Choroid plexus epithelial cell (primary cell): ENCODE data around the gene ELAVL2.

Source experiments
- DNase-seq: peaks from one replicate; pipeline ENCODE4 v3.0.0-alpha.2; 2010; ENCODE audit warnings: low read depth
- H3K4me3 ChIP-seq: 2 replicates; pipeline ENCODE4 v1.5.1; 2011; ENCODE audit warnings: low read depth, mild to moderate bottlenecking, control low read depth, low read length, moderate library complexity
- TF ChIP-seq, protein P1 (sequence below): conservative IDR thresholded peaks from 2 replicates; pipeline ENCODE4 v1.5.1; 2011; ENCODE audit warnings: low read depth, mild to moderate bottlenecking, control low read depth, inconsistent platforms, low read length, moderate library complexity

The ELAVL2 gene

GRCh38 chr9:23799521-23799920 is 26.5 kb downstream of the ELAVL2 start:
- no peak overlapping the region for H3K4me3 ChIP-seq
- no peak for DNase-seq
- TF ChIP-seq, protein P1, sequence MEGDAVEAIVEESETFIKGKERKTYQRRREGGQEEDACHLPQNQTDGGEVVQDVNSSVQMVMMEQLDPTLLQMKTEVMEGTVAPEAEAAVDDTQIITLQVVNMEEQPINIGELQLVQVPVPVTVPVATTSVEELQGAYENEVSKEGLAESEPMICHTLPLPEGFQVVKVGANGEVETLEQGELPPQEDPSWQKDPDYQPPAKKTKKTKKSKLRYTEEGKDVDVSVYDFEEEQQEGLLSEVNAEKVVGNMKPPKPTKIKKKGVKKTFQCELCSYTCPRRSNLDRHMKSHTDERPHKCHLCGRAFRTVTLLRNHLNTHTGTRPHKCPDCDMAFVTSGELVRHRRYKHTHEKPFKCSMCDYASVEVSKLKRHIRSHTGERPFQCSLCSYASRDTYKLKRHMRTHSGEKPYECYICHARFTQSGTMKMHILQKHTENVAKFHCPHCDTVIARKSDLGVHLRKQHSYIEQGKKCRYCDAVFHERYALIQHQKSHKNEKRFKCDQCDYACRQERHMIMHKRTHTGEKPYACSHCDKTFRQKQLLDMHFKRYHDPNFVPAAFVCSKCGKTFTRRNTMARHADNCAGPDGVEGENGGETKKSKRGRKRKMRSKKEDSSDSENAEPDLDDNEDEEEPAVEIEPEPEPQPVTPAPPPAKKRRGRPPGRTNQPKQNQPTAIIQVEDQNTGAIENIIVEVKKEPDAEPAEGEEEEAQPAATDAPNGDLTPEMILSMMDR = no peak

GRCh38 chr9:23798325-23798724 is 27.7 kb downstream of the ELAVL2 start:
- DNase-seq = no peak
- H3K4me3 ChIP-seq = no peak overlapping the region
- TF ChIP-seq, protein P1 = no peak

GRCh38 chr9:23796209-23796608 is 29.8 kb downstream of the ELAVL2 start:
- no peak for DNase-seq
- TF ChIP-seq, protein P1 = no peak
- H3K4me3 ChIP-seq = no peak overlapping the region

- TF ChIP-seq, protein P1 = no peak
- no peak for DNase-seq
- no peak overlapping the region for H3K4me3 ChIP-seq
Measured at GRCh38 chr9:23790351-23791260, 35.4 kb downstream of the ELAVL2 start.

DNA sequence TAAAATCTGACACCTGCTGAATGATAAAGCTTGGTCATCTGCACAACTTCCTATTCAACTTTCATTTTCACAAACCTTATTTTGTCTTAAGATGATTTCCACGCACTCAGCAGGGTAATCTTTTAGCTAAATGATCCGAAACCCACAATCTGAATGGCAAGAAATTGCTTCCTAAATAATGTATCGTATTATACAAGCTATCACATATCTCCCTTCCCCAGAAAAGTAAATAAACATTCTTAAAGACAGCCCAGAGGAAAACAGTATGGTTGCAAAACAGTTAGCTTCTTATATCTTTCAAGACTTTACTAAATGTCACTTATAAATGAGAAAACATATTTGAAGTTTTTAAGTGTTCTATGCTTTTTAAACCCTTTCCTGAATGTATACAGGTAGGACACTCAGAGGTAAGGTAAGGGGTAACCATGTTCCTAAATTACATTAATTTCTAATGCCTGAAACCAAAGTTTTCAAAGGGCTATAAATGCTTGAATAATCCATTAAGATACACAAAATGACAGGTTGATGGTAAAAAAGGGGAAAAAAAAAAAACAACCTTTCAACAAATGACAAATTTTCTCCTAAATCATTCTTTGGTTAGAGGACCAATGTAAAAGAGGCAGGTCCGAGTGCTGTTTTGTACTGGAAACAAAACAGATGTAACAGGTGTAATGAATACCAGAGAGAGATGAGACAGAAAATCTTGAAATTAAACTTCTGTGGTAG is 36.3 kb downstream of the ELAVL2 start:
- TF ChIP-seq, protein P1 = no peak
- no peak for DNase-seq
- no peak overlapping the region for H3K4me3 ChIP-seq

DNA sequence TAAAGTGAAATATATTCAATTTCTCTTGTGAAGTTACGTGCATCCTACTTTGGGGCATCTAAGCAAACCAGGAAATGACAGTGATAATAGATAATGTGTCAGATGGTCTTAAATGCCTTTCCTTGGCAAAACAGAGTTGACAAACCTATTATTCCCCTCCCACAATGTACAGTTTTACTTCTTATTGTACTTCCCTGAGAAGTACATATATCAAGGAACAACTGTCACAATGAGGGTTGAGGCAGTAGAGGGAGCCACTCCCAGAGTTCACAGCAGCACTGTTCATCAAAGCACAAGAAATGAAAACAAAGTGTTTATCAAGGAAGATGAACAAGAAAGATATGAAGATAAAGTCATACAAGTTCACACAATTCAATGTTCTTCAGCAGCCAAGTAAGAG is 41.1 kb downstream of the ELAVL2 start:
- H3K4me3 ChIP-seq = no peak overlapping the region
- no peak for DNase-seq
- TF ChIP-seq, protein P1 = no peak

DNA sequence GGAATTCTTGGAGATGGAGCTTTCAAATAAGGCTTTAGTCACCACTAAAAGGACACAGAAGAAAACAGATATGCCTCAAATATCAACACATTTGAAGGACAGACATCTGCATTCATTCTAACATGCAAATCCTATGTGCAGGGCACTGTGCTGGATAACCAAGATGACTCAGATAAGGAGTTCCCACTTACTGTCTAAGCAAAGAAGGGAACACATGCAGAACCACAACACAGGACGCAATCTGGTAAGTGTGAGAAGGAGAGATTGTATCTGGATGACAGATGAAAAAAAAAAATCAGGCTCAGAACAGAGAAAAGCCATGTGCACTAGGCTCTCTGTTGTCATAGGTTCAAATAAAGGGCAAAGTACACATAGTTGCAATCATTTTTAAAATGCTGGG is 42.5 kb downstream of the ELAVL2 start:
- H3K4me3 ChIP-seq = no peak overlapping the region
- TF ChIP-seq, protein P1 = no peak
- no peak for DNase-seq
